Esophagus squamous epithelium (tissue), 5 donors: ENCODE results near the gene PEX26. TPM values are rescaled to one million over a fixed set of nuclear protein-coding genes. Genes with fewer than 3 reads are reported as not detected.

Source experiments
- DNase-seq: peaks from one replicate; lab custom pipeline; 2025; lab: John Stamatoyannopoulos, UW
- H3K27ac ChIP-seq, 4 donors: fragments of 200-600 bp; sonication (generic); one replicate each; pipeline ENCODE4 v1.5.1; 2016 to 2019; ENCODE audit warnings: mild to moderate bottlenecking in 1 of 4
- H3K27me3 ChIP-seq, 4 donors: fragments of 200-600 bp; sonication (generic); 1 replicate in 3 of 4; 2 replicates in 1 of 4; pipeline versions ENCODE4 v1.5.1 to v1.6.0; 2017 to 2021; ENCODE audit warnings: antibody characterized with exemption in 1 of 4
- H3K36me3 ChIP-seq, 3 donors: fragments of 200-600 bp; sonication (generic); one replicate each; pipeline ENCODE4 v1.5.1; 2016 to 2019
- H3K4me1 ChIP-seq, 3 donors: fragments of 200-600 bp; sonication (generic); one replicate each; pipeline ENCODE4 v1.5.1; 2017 to 2019
- H3K4me3 ChIP-seq, 4 donors: fragments of 200-600 bp; sonication (generic); 1 replicate in 3 of 4; 2 replicates in 1 of 4; pipeline ENCODE4 v1.5.1; 2016 to 2019; ENCODE audit warnings: mild to moderate bottlenecking in 2 of 4, moderate library complexity in 1 of 4
- H3K9me3 ChIP-seq, 3 donors: fragments of 200-600 bp; sonication (generic); one replicate each; pipeline ENCODE4 v1.5.1; 2016 to 2019
- CTCF ChIP-seq, 6 experiments: fragments of 450-650 bp in 4 of 6; fragments of 200-600 bp in 2 of 6; sonication (generic) in 2 of 6; IDR thresholded peaks; one replicate each; pipeline ENCODE4 v1.5.1; 2016 to 2019; ENCODE audit warnings: antibody characterized with exemption in 6 of 6, mild to moderate bottlenecking in 4 of 6, moderate library complexity in 4 of 6
- POLR2A ChIP-seq, 4 donors: fragments of 450-650 bp; IDR thresholded peaks; one replicate each; pipeline ENCODE4 v1.6.1; 2017; ENCODE audit warnings: antibody characterized with exemption in 4 of 4, mild to moderate bottlenecking in 4 of 4, moderate library complexity in 3 of 4
- WGBS, 2 donors: methylation state at CpG; one replicate each; pipeline ENCODE4 v1.1.5; 2018; 5-methylcytosine and 5-hydroxymethylcytosine counted together
- intact Hi-C: fragments of 100-400 bp; cut with DNase I; formaldehyde crosslinking; loops from one replicate; pipeline ENCODE4 v1.15.0; 2022
- total RNA-seq, 4 donors: library from RNA; depleted of rRNA; stranded (reverse); fragments of >200 nt; gene quantifications; one replicate each; pipeline ENCODE4 v1.1.0, GENCODE V29; 2016
- donor health status: DM: yes; HTN: yes; CAD: no.

Gene PEX26
- total RNA-seq, 4 donors from 2014 or later = 17.2 to 32.3 (median 22.9) TPM

GRCh38 chr22:18111759-18112330 lies 34.1 kb downstream of the PEX26 start:
- Histone ChIP-seq H3K27me3 (peaks cover 0 to 35% (median 0%) of the 10 kb centered on the region in 4 donors), H3K27ac (no peak overlapping the region), H3K4me3 (peak overlapping the region in 1 of 4 donors; percentile 66), H3K4me1 (peaks cover 11 to 24% (median 17%) of the 10 kb centered on the region in 3 donors), H3K9me3 (no peaks in the 10 kb centered on the region), H3K36me3 (no peaks in the 10 kb centered on the region)
- TF ChIP-seq CTCF (IDR thresholded peaks at IDR 0.05) = no peak
- no peak for TF ChIP-seq POLR2A (IDR thresholded peaks at IDR 0.05)
- WGBS, 2 donors = 57 to 86% methylated on average over 6 to 7 of the region's 12 CpGs
- intact Hi-C loops = no loop called here
- no peak for DNase-seq

- no peaks in the 10 kb centered on the region for H3K9me3 ChIP-seq
- no peaks in the 10 kb centered on the region for H3K36me3 ChIP-seq
- intact Hi-C loops = no loop called here
- no peak for DNase-seq
- H3K4me1 ChIP-seq = peaks cover 11 to 24% (median 17%) of the 10 kb centered on the region in 3 donors
- H3K4me3 ChIP-seq = no peak overlapping the region
- TF ChIP-seq CTCF (IDR thresholded peaks at IDR 0.05) (no peak), POLR2A (IDR thresholded peaks at IDR 0.05) (no peak)
- peaks cover 0 to 35% (median 0%) of the 10 kb centered on the region in 4 donors for H3K27me3 ChIP-seq
- H3K27ac ChIP-seq = no peak overlapping the region
- WGBS, 2 donors = 63 to 71% methylated on average over 6 of the region's 6 CpGs
Measured at GRCh38 chr22:18112440-18112839, 34.6 kb downstream of the PEX26 start.

- 70 to 76% methylated on average over 7 to 8 of the region's 11 CpGs for WGBS, 2 donors
- Histone ChIP-seq H3K4me1 (peaks cover 11 to 24% (median 17%) of the 10 kb centered on the region in 3 donors), H3K27me3 (peaks cover 0 to 31% (median 0%) of the 10 kb centered on the region in 4 donors), H3K4me3 (no peak overlapping the region), H3K9me3 (no peaks in the 10 kb centered on the region), H3K27ac (no peak overlapping the region), H3K36me3 (no peaks in the 10 kb centered on the region)
- TF ChIP-seq POLR2A (IDR thresholded peaks at IDR 0.05) (no peak), CTCF (IDR thresholded peaks at IDR 0.05) (no peak)
- no peak for DNase-seq
- intact Hi-C loops = no loop called here
Measured at GRCh38 chr22:18113680-18114394, 36.0 kb downstream of the PEX26 start.

- TF ChIP-seq CTCF (IDR thresholded peaks at IDR 0.05) (no peak), POLR2A (IDR thresholded peaks at IDR 0.05) (no peak)
- WGBS, 2 donors = 46 to 67% methylated on average over 4 of the region's 4 CpGs
- Histone ChIP-seq H3K36me3 (no peaks in the 10 kb centered on the region), H3K27ac (no peak overlapping the region), H3K27me3 (peaks cover 0 to 27% (median 0%) of the 10 kb centered on the region in 4 donors), H3K4me1 (peaks cover 11 to 24% (median 17%) of the 10 kb centered on the region in 3 donors), H3K4me3 (no peak overlapping the region), H3K9me3 (no peaks in the 10 kb centered on the region)
- intact Hi-C loops = no loop called here
- no peak for DNase-seq
Measured at GRCh38 chr22:18114495-18114894, 36.7 kb downstream of the PEX26 start.

GRCh38 chr22:18114976-18115652 lies 37.3 kb downstream of the PEX26 start:
- TF ChIP-seq CTCF (IDR thresholded peaks at IDR 0.05) = no peak
- no peak for TF ChIP-seq POLR2A (IDR thresholded peaks at IDR 0.05)
- Histone ChIP-seq H3K27me3 (peaks cover 0 to 21% (median 0%) of the 10 kb centered on the region in 4 donors), H3K4me1 (peaks cover 11 to 18% (median 13%) of the 10 kb centered on the region in 3 donors), H3K36me3 (no peaks in the 10 kb centered on the region), H3K27ac (no peak overlapping the region), H3K9me3 (no peaks in the 10 kb centered on the region), H3K4me3 (no peak overlapping the region)
- 90 to 97% methylated on average over 14 of the region's 15 CpGs for WGBS, 2 donors
- no peak for DNase-seq
- intact Hi-C loops = no loop called here
